Stimulated activated CD4-positive, alpha-beta T cell treated with anti-CD3 and anti-CD28 coated beads, Interleukin-15, amount 100 ng/mL, for 1 hour (primary cell): ENCODE data around the gene SETD3.

Experiments used
- DNase-seq, 2 donors: peaks; one replicate each; pipeline ENCODE4 v3.0.0-alpha.2; 2020; ENCODE audit warnings: low read depth in 1 of 2, low spot score in 1 of 2

The SETD3 gene

DNA sequence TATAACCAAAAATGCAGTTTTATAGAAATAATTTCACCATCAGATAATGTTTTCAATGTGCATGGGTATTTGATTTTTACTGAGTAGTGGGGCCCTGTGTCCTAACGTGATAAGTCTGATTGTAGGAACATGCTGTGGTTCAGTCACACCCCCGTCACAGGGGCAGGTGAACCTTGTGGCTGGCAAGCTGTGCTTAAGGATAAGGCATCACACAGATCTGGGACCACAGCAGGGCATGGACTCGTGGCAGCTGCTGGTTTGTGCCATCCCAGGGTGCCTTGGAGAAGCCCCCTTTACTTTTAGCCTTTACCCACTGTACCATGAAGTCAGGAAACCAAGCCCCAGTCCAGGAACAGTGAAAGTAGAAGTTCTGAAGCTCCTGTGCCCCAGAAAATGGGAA, 17.2 kb upstream of the SETD3 start:
- no peak for DNase-seq

DNA sequence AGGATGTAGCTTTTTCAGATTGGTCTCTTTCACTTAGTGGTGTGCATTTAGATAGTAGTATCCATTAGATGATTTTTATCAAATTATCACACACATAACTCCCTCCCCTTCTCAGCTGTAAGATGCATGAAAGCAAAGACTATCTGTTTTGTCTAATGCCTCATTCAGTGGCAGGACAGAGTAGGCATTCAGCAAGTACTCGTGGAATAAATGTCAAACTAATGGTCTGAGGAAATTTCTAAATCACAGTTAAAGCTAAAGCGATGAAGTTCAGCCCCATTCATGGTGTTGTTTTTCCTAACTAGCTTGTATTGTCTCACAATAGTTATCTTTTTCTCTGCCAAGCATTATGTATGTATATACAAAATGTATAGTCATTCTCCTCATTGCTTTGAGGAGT, 16.7 kb upstream of the SETD3 start:
- DNase-seq = no peak

DNA sequence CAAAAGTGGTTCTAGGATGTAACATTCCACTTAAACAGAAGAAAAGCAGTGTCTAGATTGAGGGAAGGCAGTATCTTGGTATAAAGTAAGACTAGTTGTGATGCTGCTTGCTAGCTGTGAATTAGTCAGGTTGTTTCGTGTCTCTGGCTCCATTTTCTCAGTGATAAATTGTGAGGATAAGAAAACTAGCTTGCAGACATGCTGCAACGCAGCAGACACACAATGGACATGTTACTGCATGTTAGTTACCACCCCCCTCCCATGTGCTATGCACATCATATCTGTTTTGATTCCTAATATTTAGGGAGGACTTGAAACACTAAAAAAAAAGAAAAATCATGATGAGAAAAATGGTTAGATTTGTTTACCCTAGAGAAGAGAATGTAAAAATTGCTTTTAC, 3.4 kb upstream of the SETD3 start:
- no peak for DNase-seq

DNA sequence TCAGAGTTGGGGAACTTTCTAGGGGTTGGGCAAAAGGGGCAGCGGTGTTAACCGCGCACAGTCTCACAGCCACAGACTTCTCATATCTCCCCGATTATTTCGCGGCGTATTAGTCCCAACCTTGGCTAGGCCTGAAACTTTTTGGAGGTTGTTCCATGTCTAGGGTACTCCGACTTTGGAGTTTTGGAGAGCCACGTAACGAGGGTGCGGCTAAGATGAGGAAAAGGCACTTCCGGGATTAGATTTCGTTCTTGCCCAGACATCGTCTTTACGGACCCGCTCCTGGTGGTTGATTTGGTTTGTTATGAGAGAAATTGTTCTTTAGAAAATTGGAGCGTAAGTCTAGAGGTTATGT, 1.1 kb upstream of the SETD3 start:
- DNase-seq = no peak

DNA sequence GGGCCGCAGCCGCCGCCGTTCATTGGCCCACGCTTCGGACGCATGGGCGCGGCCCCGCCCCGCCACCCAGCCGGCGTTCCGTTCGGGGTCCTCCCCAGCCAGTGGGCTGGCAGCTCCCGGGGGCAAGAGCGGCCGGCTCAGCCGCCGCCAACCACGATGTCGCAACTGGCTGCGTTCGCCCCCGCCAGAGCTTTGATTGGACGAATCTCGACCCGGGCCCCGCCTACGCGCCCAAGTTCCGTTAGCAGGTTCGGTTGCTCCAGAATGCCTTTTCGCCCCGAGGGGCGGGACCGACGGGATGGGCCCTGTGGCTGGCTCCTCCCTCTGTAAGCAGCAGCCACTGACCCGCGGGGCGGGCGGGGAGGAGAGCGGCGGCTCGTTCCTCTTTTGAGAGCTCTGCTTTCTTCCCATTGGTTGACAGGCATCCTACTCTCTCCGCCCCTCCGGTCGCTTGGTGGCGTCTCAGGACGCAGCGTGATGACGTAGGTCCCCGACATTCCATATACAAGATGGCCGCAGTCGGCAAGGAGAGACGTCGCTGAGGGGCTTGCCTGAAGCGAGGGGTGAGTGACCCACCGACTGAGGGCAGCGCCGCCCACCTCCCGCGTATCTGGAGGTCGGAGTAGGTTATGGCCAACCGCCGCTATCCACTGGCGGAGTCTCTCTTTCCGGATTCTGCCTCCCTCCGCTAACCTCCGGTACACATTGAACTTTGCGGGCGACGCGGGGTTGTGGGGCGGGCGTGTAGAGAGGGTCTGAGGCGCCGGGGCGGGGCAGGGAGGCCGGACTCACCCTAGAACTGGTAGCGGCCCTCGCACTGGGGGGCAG, 472 bp upstream of the SETD3 start, which contains the start of gene CCNK:
CCNK (plus strand) TSS at position 493 of the 828 bp plus-strand sequence. CDS start 11,269 bp downstream, outside the sequence.
- peak; percentile 100 for DNase-seq

DNA sequence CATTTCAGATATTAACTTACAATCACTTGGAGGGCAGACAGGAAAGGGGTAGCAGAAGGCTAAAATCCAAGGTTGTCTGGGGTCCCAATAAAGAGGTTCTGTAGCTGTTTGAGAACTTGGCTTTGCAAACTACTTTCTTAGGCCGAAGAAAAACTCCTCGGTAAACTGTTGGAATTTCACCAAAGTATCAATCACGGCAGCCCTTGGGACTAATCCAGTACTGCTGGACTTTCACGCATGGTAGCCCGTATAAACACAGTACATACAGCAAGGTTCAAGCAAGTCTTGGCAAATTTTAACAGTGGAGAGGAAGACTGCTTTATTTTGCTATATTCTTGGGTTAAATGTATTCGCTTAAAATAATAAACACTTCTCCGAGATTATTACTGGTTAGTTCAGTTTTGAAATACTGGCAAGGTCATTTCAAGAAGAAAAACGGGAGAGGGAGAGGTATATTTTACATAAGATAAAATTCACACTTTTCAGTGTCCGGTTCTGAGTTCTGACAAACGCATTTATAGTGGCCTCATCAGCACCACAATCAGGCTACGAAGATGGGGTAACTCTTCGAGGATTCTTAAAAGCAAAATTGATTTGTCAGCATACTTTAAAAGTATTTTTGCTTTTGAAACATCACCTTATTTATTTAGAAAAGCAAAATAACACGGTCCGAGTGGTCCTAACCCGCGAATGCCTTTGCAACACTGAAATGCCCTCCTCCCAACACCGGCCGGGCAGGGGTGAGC, 1.3 kb downstream of the SETD3 start:
- no peak for DNase-seq

DNA sequence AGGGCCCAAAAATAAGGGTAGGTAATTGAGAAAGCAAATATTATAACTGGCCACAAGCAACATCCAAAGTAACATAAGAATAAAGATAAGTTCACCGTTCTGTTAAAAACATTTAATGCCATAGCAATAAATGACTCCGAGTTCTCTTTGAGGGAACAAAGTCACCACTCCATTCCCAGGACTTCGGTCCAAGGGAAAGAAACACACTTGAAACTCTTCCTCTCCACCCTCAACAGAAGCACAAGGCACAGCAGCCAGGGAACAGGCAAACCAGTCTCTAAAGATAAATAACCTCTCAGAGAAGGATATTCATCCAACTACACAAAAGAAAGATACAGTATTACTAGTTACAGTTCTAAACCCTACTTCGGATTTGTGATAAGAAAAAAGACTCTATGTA, 2.5 kb downstream of the SETD3 start:
- no peak for DNase-seq

DNA sequence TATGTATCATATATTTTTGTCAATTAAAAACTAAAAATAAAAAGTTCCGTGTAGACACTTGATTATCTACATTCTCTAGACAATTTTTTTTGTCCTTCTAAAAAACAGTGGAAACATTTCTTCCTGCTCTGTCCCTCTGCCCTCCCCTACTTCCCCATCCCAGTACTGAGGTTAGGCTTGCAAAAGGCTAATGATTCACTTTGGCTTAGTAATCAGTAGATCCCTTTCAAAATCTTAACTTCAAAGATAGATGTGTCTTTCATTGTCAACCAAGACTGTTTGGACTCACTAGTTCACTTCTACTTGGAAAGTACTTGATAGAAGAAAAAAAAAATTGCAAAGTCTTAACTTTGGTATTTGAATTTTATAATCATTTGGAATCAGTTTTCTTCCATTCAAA, 3.8 kb downstream of the SETD3 start:
- no peak for DNase-seq

DNA sequence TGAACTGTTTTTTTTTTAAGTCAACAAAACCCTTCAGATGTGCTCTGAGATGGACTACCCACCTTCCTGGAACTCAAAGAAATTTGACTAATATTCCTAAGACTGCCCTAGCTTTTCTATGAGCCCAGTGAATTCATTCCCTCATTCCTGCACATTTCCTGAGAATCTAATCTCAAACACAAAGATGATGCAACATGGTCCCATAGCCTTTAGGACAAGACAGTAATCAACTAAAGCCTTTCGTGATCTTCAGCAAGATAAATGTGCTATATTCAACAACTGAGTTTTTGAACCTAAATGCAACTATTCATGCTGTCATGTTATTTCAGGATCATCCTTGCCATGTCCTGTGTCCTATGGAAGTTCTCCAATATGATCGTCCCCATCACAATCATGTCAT, 5.0 kb downstream of the SETD3 start:
- no peak for DNase-seq

DNA sequence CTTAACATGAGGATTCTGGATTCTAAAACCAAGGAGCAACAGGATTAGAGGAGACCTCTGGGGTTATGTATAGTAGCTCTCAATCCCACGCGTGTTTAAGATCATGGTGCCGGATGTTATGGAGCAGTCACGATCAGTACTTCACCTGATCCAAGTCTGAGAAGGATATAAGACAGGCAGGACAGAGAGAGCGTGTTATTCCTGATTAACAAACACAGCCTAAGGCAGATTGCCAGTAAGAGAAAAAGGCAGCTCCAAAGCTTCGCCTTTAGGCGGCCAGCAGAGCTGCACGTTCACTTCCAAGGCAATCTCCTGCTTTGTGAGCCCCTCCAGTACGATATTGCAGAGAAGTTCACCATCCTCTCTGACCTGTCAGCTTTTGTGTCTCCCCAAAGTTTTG, 5.5 kb downstream of the SETD3 start:
- DNase-seq = no peak

DNA sequence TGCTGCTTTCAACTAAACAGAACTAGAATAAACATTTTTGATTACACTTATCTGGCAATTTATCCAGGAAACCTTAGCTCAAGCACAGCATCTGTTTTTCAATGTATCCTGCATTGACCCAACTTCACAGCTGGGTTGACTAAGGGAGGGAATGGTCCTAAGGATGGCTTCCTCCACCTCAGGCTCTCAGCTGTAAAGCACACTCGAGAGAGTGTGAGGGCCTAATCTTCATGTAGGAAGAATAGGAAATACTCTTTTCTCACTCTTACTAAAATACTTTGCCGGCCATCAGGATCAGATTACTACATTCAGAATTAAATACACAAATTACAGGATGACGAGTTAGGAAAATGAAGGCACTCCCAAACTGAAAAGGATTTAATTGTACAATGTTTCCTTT, 7.2 kb downstream of the SETD3 start:
- DNase-seq = no peak

DNA sequence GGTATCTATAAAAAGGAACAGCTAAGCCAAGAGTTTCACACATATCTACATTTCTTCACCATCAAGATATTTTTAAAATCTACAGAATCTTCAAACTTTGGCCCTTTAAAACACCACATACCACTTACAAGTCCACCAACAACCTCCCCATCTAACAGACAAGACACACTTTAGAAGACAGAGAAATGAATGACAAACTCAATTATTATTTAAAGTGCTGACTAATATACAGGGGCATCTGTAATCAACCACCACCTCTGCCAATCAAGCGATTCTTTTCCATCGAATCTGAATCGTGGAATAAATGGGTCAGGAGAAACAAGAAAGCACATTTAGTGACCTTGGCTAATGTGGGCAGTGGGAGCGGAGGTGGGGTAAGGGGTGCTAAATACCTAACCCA, 7.7 kb downstream of the SETD3 start:
- no peak for DNase-seq

DNA sequence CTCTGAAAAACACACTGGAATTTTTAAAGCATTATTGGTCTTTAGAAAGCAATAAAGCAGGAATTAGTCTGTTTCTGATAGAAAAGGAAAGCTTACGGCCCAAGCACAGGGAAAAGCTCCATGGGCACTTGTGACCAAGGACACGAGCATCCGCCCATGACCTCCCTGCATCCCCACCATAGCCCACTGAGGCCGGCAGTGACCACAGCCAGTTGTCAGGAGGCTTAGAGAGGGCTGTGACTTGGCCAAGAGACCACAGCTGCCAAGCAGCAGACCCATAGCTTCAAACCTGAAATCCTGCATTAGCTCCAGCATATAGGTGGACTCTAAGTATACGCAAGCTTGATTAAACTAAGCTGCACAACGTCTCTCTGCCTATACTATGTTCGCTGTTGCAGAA, 8.9 kb downstream of the SETD3 start:
- no peak for DNase-seq

DNA sequence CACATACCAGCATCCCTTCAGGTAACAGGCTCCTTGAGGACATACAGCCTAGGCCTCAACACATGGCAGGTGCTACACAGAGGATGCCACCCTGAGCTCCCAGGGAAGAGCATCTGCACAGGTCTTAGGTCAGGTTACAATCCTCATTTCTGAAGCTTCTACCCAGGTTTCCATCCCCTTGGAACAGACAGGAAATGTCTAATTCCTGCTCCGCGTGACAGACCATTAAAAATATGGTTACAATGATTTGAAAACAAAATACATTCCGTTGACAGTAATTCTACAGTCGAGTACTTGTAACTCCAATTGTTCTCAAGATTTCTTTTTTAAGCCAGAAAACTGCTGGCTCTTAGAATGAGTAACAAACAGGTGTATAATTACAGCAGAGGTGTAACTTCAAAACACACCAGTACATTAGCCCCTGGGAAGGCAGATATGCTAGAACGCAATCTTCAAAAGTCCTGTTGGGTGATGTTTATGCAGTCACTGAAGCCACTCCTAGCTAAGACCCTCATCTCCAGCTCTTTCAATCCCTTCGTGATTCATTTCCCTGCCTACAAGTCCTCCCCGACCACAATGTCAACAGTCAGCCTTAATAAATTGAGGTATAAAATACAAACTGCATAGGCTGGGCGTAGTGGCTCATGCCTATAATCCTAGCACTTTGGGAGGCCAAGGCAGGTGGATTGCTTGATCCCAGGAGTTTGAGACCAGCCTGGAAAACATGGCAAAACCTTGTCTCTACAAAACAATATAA, 11.6 kb downstream of the SETD3 start:
- DNase-seq = no peak

DNA sequence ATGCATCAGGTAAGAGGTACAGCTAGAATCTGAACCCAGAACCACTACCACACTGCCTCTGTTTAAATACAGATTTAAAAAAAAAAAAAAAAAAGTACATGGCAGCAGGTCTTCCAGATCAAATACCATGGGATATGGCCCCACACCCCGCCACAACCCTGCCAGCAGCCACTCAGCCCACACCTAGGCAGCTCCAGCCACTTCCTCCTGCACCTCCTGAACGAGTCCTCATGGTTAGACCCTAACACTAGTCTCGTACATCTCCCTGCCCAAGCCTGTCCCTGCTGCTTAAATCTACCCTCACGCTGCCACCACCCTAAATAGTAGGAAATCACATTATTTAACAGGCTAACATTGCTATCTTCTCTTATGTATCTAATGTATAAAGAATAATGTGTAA, 12.6 kb downstream of the SETD3 start:
- no peak for DNase-seq

DNA sequence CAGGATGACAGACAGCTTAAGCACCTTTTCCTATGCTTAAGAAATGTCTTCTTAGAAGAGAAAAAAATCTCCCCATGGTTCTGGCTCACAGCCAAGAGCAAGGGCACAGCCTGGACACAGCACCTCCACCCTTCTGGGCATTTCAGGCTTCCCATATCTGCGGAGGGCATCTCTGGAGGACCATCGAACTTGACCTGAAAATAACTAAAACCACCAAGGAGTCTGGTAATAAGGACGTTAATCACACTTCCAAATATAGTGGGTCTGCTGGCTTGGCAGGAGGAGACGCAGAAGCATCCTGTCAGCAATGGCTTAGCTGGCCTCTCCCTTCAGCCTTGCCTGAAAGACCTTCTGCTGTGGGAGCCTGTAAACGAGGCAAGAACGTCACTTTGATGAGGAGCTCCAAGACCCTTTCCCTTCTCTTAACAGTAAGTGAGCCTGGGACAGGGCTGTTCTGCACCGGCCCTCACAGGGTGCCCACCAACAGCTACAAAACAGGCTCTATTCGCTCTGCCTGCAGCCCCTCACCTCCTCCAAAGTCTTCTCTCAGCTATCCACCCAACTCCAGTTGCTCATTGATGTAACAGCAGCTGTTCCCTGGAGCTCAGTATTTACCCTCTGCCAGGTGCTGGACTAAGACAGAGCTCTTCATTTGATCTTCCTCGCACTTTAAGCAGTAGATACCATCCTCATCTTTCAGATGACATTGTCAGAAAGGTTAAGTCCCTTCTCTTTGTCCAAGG, 13.2 kb downstream of the SETD3 start:
- DNase-seq = no peak

DNA sequence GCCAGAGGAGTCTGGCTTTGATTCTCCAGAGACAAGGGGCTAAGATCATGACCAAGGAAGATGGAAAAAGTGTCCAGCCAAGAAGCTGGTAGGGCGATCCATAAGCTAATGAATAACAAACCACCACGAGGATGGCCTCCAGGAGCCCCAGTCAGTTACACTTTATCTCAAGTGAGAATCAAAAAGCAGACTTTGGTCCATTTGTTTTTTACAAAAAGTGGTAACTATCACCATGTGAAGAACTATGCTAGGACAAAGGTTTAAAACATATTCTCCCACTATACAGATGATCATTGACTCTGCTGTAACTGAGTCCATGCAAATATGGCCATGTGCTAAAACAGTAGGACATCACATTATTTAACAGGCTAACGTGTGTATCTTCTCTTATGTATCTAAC, 13.9 kb downstream of the SETD3 start:
- no peak for DNase-seq

DNA sequence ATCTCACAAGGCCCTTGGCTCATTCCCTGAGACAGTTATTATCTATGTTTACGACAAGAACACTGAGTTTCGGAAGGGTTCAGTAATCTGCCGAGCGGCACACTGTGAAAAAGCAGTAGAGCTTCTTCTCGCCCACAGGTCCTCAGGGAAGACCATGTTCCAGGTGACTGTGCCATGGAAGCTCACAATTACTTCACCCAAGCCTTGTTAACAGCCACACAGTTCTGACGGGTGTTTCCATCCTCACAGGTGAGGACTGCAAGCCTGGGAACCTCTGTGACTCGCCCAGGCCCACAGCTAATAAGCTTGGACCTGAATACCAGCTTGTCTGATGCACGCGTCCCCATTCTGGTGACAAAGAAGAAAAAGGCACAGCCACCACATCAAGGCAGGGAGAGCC, 15.4 kb downstream of the SETD3 start:
- no peak for DNase-seq

DNA sequence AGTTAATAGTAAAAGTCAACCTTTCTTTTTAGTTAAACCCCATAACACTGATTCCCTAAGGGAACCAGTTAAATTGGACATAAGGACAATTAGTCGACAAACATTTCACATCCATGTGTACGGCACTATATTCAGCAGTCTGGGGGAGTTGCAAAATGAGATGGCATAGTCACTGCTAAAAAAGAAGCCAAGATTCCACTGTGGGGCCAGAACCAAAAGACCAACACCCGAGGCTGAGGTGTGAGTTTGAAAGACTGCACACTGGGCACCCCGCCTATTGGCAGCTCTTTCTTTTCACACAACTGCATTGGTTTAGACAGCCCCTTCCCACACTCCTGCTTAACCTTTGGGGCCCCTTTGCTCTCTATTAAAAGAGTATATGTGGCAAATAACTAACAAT, 16.7 kb downstream of the SETD3 start:
- no peak for DNase-seq

DNA sequence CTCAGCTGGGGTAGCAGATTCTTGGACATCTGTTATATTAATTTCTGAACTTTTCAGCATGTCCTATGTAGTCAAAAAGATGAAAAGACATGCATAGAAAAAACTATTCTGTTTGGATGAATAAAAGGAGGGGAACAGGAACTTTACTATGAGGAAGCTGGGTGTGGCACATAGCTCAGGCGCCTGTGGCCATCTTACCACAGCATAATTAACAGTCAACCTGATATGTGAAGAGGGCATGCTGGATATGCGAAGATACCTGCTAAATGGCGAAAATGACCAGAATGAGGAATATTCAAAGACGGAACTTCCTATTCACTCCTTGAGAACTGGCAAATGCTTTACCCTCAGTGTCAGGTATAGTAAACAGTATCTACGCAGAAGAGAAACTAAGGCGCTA, 18.4 kb downstream of the SETD3 start:
- DNase-seq = no peak

DNA sequence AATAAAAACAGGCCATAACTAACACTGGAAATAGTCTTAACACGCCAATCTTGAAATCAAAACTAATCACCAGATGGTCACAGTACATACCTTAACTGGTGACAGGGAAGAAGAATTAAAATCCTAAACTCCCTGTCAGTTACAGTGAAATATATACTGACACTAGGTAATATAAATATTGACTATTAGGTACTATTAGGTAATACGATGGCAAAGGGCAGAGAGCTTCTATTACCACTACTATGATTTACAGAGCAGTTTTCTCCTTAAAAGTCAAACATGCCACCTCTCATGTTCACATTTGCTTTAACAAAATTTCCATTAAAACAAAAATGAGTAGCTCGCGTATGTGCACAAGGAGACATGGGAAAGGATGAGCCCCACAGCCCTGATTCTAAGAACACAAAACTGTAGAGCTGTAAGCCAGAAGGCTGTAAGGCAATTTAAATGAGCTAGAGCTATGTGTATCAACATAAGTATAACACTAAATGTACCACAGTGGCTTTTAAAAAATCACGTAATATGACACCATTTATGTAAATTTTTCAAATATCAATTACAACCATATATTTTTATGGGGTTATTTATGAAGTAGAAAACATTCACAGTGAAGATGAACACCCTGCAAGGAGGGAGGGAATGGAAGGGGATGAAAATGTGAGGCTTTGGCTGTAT, 19.1 kb downstream of the SETD3 start:
- no peak for DNase-seq
